GM21825 (cell line): ENCODE measurements around the gene DGKH.
"Not testable (repeated sequence)": the region's sequence is repeated elsewhere in the genome, so short reads cannot be mapped to it uniquely, and the experiment has no call there.

Experiments used
- ATAC-seq: cut with Tn5 transposase; IDR thresholded peaks from one replicate; pipeline ENCODE4 v1.9.1; 2021; ENCODE audit warnings: mild to moderate bottlenecking, moderate library complexity; ENCODE audit not compliant: unreplicated experiment

DGKH gene

GRCh38 chr13:42153199-42154113 lies 105.0 kb downstream of the DGKH start:
- ATAC-seq, result no peak

DNA sequence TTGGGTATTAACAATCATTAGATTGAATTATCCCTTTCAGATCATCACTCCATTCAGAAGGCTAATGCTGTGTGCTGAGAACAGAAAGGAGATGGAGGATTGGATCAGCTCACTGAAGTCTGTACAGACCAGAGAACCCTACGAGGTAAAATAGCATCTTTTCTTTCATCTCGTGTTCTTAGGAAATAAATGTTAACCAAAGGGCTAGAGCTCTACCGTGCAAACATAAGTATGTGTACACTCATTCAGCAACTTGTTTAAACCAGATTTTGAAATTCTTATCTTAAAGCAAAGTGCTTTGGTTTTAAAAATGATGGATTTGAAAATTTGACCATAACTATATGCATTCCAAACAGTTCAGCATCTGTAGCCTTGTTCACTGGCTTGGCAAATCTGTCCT lies 106.8 kb downstream of the DGKH start:
- ATAC-seq, result no peak

DNA sequence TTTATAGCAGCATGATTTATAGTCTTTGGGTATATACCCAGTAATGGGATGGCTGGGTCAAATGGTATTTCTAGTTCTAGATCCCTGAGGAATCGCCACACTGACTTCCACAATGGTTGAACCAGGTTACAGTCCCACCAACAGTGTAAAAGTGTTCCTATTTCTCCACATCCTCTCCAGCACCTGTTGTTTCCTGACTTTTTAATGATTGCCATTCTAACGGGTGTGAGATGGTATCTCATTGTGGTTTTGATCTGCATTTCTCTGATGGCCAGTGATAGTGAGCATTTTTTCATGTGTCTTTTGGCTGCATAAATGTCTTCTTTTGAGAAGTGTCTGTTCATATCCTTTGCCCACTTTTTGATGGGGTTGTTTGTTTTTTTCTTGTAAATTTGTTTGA lies 114.9 kb downstream of the DGKH start:
- not testable (repeated sequence) for ATAC-seq

- not testable (repeated sequence) for ATAC-seq
These were observed 115.5 kb downstream of the DGKH start for GRCh38 chr13:42163910-42164309.

GRCh38 chr13:42164557-42165125 lies 116.2 kb downstream of the DGKH start:
- ATAC-seq, result no peak

DNA sequence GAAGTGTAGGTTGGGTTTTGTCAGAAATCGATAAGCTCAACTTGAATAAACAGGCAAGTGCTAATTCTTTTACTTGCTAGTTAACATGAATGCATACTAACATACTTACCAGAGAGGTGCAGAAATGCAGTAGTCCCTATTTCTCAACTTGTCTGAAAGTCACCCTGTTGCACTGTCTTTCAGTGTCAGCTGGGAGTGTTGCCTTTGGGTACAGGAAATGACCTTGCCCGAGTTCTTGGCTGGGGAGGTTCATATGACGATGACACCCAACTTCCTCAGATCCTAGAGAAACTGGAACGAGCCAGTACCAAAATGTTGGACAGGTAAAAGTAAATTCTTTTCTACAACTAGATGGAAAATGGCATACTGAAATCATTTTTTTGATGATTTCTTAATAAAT lies 120.0 kb downstream of the DGKH start:
- no peak for ATAC-seq

DNA sequence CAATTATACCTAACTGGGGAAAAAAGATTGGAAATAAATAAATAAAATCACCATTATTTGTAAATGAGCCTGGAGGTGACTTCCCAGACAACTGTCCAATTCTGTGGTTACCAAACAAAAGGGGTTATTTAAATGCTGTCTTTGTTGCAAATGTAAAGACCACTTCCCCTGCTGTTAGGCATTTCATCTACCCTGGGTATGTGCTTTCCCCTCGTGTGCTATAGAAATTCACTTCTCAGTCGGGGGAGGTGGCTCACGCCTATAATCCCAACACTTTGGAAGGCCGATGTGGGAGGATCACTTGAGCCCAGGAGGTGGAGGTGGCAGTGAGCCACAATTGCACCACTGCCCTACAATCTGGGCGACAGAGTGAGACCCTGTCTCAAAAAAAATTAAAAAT lies 121.6 kb downstream of the DGKH start:
- ATAC-seq, result no peak

DNA sequence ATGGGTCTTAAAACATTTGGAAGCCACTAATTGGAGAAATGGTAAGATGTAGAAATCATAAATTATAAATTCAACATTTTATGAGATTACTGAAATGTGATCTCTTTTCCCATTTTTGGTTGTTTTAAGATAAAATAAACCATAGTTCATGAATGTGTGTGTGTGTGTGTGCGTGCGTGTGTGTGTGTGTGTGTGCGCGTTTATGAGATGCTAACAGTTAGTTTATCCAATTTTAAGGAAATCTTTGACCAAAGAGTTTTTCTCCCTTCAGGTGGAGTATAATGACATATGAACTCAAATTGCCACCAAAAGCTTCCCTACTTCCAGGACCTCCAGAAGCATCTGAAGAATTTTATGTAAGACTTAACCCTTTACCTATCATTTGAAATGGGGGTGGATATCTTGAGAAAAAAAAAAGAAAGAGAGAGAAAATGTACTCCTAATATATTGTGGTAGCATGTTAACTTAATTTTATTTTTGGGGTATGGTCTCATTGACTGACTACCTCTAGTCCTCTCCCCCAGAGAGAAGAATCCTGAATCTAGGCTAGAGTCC lies 125.4 kb downstream of the DGKH start:
- ATAC-seq, result no peak

GRCh38 chr13:42174344-42175162 lies 126.1 kb downstream of the DGKH start:
- no peak for ATAC-seq

DNA sequence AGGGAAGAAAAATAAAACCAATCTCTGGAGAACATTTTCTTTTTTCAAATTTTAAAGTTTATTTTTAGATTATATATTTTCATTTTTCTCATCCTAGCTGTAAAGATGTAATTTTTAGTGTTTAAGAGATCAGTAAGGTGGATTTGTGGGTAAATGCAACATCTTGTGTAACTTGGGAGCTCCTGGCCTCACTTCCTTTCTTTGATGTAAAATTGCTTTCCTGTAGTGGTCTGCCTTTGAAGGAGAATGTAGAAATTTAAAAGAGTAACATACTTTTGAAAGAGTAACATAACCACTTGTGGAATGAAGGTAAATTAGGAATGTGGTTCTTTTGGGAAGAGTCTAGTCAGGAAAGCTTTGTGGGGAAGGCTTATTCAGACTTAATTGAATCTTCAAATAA lies 127.8 kb downstream of the DGKH start:
- ATAC-seq, result no peak

DNA sequence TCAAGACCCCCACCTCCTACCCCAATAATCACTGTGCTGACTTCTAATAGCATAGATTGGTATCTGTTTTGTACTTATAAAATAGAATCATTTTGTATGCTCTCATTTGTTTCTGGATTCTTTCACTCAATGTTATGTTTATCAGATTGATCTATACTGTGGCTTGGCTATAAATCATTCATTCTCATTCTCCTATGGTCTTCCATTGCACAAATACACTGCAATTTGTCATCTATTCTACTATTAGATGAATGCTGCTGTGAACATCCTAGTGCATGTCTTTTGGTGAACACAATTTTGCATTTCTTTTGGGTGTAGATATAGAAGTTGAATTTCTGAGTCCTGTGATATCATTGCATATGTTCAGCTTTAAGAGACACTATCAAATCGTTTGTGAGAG lies 128.7 kb downstream of the DGKH start:
- ATAC-seq, result no peak

- ATAC-seq, result no peak
These were observed 133.0 kb downstream of the DGKH start for GRCh38 chr13:42181381-42181953.

GRCh38 chr13:42189061-42189460 lies 140.6 kb downstream of the DGKH start:
- no peak for ATAC-seq

GRCh38 chr13:42190529-42190928 lies 142.1 kb downstream of the DGKH start:
- ATAC-seq, result no peak

DNA sequence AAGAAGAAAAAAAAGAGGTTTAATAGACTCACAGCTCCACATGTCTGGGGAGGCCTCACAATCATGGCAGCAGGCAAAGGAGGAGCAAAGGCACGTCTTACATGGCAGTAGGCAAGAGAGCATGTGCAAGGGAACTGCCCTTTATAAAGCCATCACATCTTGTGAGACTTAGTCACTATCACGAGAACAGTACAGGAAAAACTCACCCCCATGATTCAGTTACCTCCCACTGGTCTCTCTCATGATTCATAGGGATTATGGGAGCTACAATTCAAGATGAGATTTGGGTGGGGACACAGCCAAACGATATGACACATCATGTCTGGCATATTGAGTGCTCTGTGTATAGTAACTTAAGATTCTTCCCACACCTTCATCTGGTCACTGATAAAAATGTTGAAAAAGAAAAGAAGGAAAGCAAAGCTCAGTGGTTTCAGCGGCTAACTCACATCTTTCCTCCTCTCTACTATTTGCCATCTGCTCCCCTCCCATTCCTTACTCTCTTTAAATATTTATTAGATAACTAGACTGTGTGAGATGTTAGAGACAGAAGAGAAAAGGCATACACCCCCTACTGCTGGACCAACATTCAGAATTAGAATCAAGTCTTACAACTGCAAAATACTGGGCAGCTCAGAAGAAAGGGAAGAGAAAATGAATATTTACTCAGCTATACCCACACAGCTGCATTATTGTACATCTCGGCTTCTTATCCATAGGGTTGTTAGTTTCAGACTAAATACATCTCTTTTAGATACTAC lies 163.4 kb downstream of the DGKH start:
- no peak for ATAC-seq

GRCh38 chr13:42214446-42214845 lies 166.0 kb downstream of the DGKH start:
- ATAC-seq, result no peak

GRCh38 chr13:42215578-42216421 lies 167.4 kb downstream of the DGKH start:
- ATAC-seq, result no peak

- ATAC-seq, result no peak
These were observed 167.9 kb downstream of the DGKH start for GRCh38 chr13:42216422-42216735.

GRCh38 chr13:42218576-42218975 lies 170.1 kb downstream of the DGKH start:
- ATAC-seq, result no peak
